HG03060 (cell line): Measurements from ENCODE around the gene FAM241B.

Source experiments
- ATAC-seq: cut with Tn5 transposase; IDR thresholded peaks from one replicate; pipeline ENCODE4 v1.9.1; 2021; ENCODE audit warnings: low read depth, moderate number of reproducible peaks; ENCODE audit not compliant: unreplicated experiment

Gene FAM241B

GRCh38 chr10:69629897-69630650, at the start of gene FAM241B:
Gene FAM241B, plus strand, starts transcription at chr10:69630247. Its CDS starts 1,497 bp downstream, at chr10:69631744.
- no peak for ATAC-seq

DNA sequence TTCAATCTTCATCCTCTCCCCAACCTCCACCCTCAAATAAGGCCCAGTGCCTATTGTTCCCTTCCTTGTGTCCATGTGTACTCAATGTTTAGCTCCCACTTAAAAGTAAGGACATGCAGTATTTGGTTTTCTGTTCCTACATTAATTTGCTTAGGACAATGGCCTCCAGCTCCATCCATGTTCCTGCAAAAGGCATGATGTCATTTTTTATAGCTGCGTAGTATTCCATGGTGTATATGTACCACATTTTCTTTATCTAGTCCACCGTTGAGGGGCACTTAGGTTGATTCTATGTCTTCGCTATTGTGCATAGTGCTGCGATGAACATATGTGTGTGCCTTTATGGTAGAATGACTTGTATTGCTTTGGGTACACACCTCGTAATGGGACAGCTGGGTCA, 49.6 kb upstream of the FAM241B start:
- ATAC-seq = no peak

DNA sequence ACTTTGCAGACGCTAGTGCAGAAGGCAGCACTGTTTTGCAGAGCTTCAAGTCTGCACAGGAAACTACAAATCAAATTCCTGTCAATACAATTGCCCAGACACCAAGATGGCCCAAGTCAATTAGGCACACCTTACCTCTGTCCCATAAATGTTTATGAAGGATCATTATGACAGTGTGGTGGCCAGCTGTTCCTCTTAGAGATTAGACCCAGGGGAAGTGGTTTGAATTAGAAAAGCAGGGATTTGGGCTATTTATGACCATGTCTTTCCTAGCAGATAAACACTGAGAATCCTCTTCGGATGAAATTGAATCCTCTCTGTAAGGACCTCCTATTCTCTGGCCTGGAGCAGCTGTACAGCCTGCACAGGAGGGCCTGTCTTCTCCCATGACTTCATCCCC, 46.9 kb upstream of the FAM241B start:
- ATAC-seq = no peak

GRCh38 chr10:69584624-69585023, 45.4 kb upstream of the FAM241B start:
- no peak for ATAC-seq

- no peak for ATAC-seq
Measured at GRCh38 chr10:69588358-69588757, 41.7 kb upstream of the FAM241B start.

- ATAC-seq = no peak
Measured at GRCh38 chr10:69600761-69601330, 29.2 kb upstream of the FAM241B start.

DNA sequence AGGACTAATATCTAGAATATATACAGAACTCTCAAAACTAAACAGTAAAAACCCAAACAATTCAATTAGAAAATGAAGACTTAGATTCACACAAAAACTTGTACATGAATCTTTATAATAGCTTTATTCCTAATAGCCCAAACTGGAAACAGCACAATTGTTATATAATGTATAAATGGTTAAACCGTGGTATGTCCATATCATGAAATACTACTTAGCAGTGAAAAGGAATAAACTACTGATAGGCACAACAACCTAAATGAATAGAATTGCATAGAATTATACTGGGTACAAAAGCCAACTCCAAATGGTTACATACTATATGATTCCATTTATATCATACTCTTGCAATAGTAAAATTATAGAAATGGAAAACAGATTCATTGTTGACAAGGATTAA, 21.0 kb upstream of the FAM241B start:
- ATAC-seq = no peak

GRCh38 chr10:69612760-69613159, 17.3 kb upstream of the FAM241B start:
- ATAC-seq = no peak

- ATAC-seq = no peak
Measured at GRCh38 chr10:69614130-69614529, 15.9 kb upstream of the FAM241B start.

DNA sequence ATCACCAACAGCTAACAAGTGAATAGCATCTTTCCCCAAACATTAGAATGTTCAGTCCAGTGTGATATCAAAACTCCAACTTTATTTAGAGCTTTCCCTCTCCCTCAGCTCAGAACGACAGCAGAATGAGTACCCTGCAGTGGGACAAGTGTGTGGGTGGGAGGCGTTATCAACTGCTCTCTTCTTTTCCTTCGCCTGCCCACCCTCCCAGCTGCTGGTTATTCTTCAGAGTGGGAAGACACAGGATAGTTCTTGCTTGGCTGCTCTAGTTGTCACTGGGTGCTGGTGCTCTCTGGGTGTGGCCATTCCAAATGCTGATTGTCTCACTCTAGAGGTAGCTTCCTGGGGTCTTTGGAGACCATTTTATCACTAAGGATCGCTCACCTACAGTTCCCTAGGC, 13.7 kb upstream of the FAM241B start:
- ATAC-seq = no peak

DNA sequence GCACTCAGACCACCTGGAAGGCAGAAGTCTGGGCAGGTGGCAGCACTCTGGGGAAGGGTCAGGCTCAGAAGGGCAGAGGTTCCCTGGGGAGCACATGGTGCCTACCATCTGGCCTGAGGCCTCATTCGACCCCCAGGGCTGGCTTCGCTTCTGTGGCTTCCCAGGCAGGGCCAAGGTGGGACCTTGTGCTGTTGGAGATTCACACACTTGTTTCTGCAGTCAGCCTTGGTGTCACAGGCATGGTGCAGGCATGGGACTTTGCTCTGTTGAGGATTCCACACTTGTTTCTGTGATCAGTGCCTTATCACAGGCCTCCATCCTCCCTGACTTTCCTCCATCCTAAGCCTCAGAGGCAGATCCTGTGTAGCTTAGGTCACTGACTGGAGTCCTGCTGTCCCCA, 11.3 kb upstream of the FAM241B start:
- no peak for ATAC-seq

DNA sequence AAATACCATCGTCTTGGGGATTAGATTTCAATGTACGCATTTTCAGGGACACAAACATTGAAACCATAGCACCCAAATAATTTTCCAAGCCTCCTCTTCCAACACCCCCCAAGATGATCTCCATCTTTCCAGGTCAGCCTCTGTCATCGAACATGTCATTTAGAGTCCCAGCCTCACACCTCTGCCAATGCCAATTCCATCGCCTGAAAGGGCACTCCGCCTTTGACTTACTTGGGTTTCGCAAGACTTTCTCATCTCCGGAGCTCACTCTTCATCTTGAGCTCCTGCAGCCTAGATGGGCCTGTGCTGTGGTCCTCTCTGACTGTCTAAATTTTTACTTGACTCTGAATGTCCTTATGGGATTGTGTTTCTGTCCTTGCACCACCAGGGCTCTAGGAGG, 10.4 kb upstream of the FAM241B start:
- no peak for ATAC-seq

DNA sequence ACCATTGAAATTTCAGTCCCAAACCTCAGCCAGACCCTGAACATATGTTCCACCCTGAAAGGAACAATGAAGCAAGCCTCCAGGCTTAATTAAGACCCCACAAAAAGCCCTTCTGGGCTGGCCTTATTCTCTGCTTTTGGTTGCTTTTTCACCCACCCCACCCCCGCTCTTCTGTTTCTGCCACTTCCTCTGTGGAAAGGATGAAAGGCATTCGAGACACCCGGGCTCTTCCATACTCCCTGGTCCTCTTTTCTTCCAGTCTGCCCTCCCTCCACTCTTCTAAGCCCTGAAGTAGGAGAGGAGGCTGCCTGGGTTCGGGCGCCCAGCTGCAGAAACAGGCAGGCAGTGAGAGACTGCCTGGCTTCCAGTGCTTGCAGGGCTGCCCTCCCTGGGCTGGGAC, 9.4 kb upstream of the FAM241B start:
- no peak for ATAC-seq

DNA sequence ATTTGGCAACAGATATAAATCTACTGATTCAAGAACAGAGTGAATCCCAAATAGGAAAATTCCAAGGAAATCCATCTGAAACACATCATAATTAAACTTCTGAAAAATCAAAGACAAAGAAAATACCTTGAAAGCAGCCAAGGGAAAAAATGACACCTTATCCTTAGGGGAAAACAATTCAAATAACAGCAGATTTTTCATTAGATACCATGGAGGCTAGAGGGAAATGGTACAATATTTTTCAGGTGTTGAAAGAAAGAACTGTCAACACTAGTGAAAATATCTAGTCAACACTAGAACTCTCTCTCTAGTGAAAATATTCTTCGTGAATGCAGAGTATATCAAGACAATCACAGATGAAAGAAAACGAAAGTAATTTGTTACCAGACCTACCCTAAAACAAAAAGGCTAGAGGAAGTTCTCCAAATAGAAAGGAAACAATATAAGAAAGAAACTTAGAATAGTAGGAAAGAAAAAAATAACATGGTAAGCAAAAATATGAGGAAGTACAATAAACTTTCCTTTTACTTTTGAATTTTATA, 5.7 kb upstream of the FAM241B start:
- ATAC-seq = no peak

- ATAC-seq = no peak
Measured at GRCh38 chr10:69626826-69627225, 3.2 kb upstream of the FAM241B start.

DNA sequence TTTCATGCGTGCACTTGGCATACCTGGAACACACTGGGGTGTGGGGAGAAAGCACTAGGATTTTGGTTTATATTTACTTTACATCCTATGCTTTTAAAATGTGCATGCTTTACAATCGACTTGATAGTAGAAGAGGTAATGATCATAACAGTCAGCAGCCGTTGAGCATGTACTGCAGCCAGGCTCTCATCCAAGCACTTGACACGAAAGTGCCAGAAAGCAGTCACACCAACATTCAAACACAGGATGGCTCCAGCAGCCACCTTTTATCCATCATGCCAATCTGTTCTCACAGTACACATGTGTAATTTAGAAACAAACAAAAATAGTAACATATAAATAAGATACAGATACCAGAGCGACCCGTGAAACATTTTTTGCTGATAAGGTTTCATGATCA, 1.2 kb upstream of the FAM241B start:
- ATAC-seq = no peak

GRCh38 chr10:69629519-69629896, 539 bp upstream of the FAM241B start:
- no peak for ATAC-seq

DNA sequence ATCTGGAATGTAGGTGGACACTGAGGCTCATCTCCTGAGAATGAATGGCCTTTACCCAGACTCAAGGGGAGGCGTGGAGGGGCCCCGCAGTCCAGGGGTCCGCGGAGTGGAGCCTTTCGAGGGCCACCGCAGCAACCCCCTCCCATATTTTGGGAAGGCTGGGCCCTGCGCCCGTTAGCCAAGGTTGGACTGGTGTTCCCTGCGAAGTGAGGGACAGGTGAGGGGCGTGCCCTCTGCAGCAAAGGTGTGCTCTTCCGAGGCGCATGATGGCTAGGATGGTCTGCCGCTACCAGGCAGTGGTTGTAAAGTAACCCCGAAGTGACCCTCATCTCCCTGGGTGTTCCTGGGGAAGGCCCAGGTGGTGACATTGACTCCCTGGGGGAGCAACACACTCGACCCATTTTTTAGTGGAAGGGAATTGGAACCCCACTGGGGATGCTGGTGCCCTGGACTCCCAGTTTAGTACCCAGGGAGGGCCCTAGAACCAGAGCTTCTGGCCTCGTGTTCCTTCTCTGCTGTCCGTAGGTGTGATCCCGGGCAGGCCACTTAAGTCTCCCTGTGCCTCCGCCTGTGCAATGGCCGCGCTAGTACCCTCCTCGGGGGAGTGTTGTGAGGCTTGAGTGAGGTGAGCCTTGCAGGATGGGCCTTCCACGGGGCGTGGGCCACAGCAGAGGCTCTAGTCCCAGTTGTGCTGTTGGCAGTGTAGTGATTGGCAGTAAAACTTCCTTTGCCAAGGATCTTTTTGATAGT, 779 bp downstream of the FAM241B start:
- ATAC-seq = no peak

DNA sequence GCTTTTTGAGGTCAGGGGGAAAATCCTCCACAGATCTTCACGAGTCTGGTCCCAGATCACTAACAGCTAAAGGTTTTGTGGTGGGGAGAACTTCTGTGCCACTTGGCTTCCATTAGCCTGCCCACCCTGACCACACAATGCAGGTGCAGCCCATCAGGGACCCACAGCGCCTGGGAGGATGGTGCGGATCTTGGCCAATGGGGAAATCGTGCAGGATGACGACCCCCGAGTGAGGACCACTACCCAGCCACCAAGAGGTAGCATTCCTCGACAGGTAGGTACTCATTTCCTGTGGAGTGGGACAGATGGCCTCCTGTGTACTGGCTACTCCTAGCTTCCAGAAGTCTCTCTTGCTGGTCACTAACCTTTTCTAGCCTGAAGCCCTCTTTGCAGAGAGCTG, 1.5 kb downstream of the FAM241B start:
- no peak for ATAC-seq

DNA sequence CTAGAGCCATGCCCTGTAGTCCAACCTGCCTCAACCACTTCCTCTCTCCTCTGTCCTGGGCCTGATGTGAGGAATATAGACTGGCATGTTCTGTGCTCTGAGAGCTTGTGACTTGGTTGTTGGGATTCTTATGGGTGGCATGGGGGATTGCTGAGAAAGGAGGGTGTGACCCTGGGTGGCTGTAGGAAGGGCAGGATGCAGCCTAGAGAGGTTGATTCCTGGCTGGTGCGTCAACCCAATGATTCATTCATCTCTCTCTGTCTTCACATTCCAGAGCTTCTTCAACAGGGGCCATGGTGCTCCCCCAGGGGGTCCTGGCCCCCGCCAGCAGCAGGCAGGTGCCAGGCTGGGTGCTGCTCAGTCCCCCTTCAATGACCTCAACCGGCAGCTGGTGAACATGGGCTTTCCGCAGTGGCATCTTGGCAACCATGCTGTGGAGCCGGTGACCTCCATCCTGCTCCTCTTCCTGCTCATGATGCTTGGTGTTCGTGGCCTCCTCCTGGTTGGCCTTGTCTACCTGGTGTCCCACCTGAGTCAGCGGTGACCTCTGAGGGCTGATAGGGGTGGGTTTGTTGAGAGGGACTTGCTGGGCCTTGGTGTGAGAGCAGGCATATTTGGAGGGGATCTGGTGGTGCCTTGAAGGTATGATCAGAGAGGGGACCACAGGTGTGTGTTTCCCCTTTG, 2.6 kb downstream of the FAM241B start:
- ATAC-seq = no peak
